ENCODE results near the gene ATP10A.

The ATP10A gene

DNA sequence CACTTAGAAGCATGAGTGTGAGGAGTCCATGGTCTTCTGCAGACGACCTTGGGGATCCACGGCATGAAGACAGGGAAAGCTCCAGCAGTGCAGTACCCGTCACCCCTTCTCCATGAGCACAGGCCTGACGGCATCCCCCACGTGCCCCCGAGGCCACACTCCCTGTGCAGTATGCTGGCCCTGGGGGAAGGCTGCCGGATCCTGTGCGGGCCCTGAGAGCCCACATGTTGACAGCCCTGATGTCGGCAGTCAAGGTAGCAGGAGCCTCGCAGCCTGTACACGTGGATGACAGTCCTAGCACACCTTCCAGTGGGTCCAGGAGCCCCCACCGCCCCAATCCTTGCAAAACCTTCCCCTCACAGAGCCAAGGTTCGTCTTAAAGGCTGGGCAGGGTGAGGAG, 195.3 kb downstream of the ATP10A start:
- peak overlapping the region; percentile 64 for H3K18ac ChIP-seq (ENCODE audit: low read length)
- no peaks in the 10 kb centered on the region for H3K9me3 ChIP-seq (ENCODE audit: insufficient read depth, low read depth, low read length)
- H2BK12ac ChIP-seq (ENCODE audit: low read length) = peak overlapping the region; percentile 90
- H4K91ac ChIP-seq (ENCODE audit: low read depth, low read length) = peak overlapping the region; percentile 86
- H2BK5ac ChIP-seq (ENCODE audit: low read depth, low read length, poor library complexity) = no peak overlapping the region
- H3K27me3 ChIP-seq (ENCODE audit: insufficient read depth, low read length) = no peaks in the 10 kb centered on the region
- peaks cover 16% of the 10 kb centered on the region for H3K79me1 ChIP-seq (ENCODE audit: low read length)
- peak overlapping the region; percentile 81 for H2AK5ac ChIP-seq (ENCODE audit: low read length)
- H3K79me2 ChIP-seq (ENCODE audit: control insufficient read depth, insufficient read depth, low read length, poor library complexity) = peaks cover 2% of the 10 kb centered on the region
- peaks cover 23 to 26% of the 10 kb centered on the region in 2 experiments for H3K4me1 ChIP-seq (ENCODE audit: control insufficient read depth in 1 of 2, insufficient read depth in 2 of 2, low read length in 2 of 2)
- no peaks in the 10 kb centered on the region for H3K36me3 ChIP-seq (ENCODE audit: control insufficient read depth in 1 of 2, insufficient read depth in 2 of 2, low read length in 2 of 2)
- no peak overlapping the region for H4K12ac ChIP-seq (ENCODE audit: low read depth, low read length)
- no peak overlapping the region for H3K27ac ChIP-seq (ENCODE audit: low read depth, low read length)
- H3K14ac ChIP-seq (ENCODE audit: low read length) = peak overlapping the region; percentile 45
- DNase-seq = peak; percentile 85 to 87
- no peak overlapping the region for H3K23ac ChIP-seq (ENCODE audit: low read length)
- H3K4me3 ChIP-seq (ENCODE audit: low read depth, low read length) = peak overlapping the region; percentile 29
- whole genome bisulfite sequencing (ENCODE audit: extremely low coverage, insufficient coverage, insufficient read length) = no CpG with 5 or more reads among the region's 13 CpGs
- peak overlapping the region; percentile 77 for H4K8ac ChIP-seq (ENCODE audit: low read depth, low read length)
- H3K9ac ChIP-seq (ENCODE audit: low read length) = no peak overlapping the region
- peak overlapping the region; percentile 23 for H3K4ac ChIP-seq (ENCODE audit: low read depth, low read length)
- H2AFZ ChIP-seq (ENCODE audit: insufficient read depth, low read length, poor library complexity) = no peak overlapping the region
- H2BK120ac ChIP-seq (ENCODE audit: insufficient read depth, low read length, poor library complexity) = peak overlapping the region; percentile 57
- no peak overlapping the region for H3K4me2 ChIP-seq (ENCODE audit: low read length)

DNA sequence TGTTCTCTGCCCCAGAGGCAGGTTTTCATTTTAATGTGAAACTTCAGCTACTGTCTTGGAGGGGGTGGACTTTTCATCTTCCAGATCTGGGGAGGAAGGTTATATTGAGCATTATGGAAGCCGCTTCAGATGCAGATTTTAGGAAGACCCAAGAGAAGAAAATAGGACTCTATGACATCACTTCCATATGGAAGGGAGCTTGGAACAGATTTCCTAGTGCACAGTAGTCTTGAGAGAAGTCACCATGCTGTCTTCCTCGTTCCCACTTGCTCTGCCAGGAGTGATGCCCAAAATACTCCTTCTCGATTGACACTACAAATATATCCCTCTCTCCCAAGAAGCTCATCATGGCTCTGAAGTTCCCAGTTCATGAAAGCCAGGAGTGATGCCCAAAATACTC, 197.2 kb downstream of the ATP10A start:
- Histone ChIP-seq H2BK12ac (ENCODE audit: low read length) (no peak overlapping the region), H2AK5ac (ENCODE audit: low read length) (no peak overlapping the region), H3K79me2 (ENCODE audit: control insufficient read depth, insufficient read depth, low read length, poor library complexity) (peaks cover 2% of the 10 kb centered on the region), H2BK120ac (ENCODE audit: insufficient read depth, low read length, poor library complexity) (no peak overlapping the region), H3K18ac (ENCODE audit: low read length) (no peak overlapping the region), H3K4me1 (ENCODE audit: control insufficient read depth in 1 of 2, insufficient read depth in 2 of 2, low read length in 2 of 2) (peaks cover 19 to 20% of the 10 kb centered on the region in 2 experiments), H4K91ac (ENCODE audit: low read depth, low read length) (no peak overlapping the region), H2BK5ac (ENCODE audit: low read depth, low read length, poor library complexity) (no peak overlapping the region), H3K9me3 (ENCODE audit: insufficient read depth, low read depth, low read length) (no peaks in the 10 kb centered on the region), H2AFZ (ENCODE audit: insufficient read depth, low read length, poor library complexity) (no peak overlapping the region), H4K8ac (ENCODE audit: low read depth, low read length) (no peak overlapping the region), H4K12ac (ENCODE audit: low read depth, low read length) (no peak overlapping the region), H3K27ac (ENCODE audit: low read depth, low read length) (no peak overlapping the region), H3K36me3 (ENCODE audit: control insufficient read depth in 1 of 2, insufficient read depth in 2 of 2, low read length in 2 of 2) (no peaks in the 10 kb centered on the region), H3K79me1 (ENCODE audit: low read length) (peaks cover 14% of the 10 kb centered on the region), H3K14ac (ENCODE audit: low read length) (no peak overlapping the region), H3K4me2 (ENCODE audit: low read length) (no peak overlapping the region), H3K23ac (ENCODE audit: low read length) (no peak overlapping the region), H3K9ac (ENCODE audit: low read length) (no peak overlapping the region), H3K4me3 (ENCODE audit: low read depth, low read length) (no peak overlapping the region), H3K27me3 (ENCODE audit: insufficient read depth, low read length) (no peaks in the 10 kb centered on the region), H3K4ac (ENCODE audit: low read depth, low read length) (no peak overlapping the region)
- DNase-seq = no peak
- no CpG with 5 or more reads among the region's 3 CpGs for WGBS (ENCODE audit: extremely low coverage, insufficient coverage, insufficient read length)

DNA sequence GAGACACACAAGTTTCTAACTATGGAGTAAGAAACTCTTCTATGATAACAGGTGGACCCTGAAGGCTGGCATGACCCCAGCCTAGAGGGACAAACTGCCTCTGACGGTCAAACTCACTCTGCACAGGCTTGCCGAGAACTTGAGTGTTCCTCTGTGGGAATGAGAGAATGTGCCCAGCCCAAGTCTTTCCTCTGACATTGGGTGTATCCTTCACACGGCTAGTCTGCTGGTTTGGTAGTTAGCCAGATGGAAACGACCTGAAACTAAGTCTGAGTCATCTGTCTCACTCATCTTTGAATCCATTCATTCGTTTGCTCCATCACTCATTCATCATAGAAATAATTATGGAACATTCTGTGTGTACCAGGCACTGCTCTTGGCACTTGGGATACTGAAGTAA, 198.4 kb downstream of the ATP10A start:
- Histone ChIP-seq H3K14ac (ENCODE audit: low read length) (no peak overlapping the region), H2BK120ac (ENCODE audit: insufficient read depth, low read length, poor library complexity) (no peak overlapping the region), H4K8ac (ENCODE audit: low read depth, low read length) (no peak overlapping the region), H3K4me3 (ENCODE audit: low read depth, low read length) (no peak overlapping the region), H2AFZ (ENCODE audit: insufficient read depth, low read length, poor library complexity) (no peak overlapping the region), H3K27me3 (ENCODE audit: insufficient read depth, low read length) (no peaks in the 10 kb centered on the region), H3K9ac (ENCODE audit: low read length) (no peak overlapping the region), H2BK12ac (ENCODE audit: low read length) (no peak overlapping the region), H3K4me2 (ENCODE audit: low read length) (no peak overlapping the region), H4K91ac (ENCODE audit: low read depth, low read length) (no peak overlapping the region), H3K27ac (ENCODE audit: low read depth, low read length) (no peak overlapping the region), H4K12ac (ENCODE audit: low read depth, low read length) (no peak overlapping the region), H3K9me3 (ENCODE audit: insufficient read depth, low read depth, low read length) (no peaks in the 10 kb centered on the region), H3K79me1 (ENCODE audit: low read length) (peaks cover 11% of the 10 kb centered on the region), H3K79me2 (ENCODE audit: control insufficient read depth, insufficient read depth, low read length, poor library complexity) (peaks cover 2% of the 10 kb centered on the region), H3K18ac (ENCODE audit: low read length) (no peak overlapping the region), H2BK5ac (ENCODE audit: low read depth, low read length, poor library complexity) (no peak overlapping the region), H3K4ac (ENCODE audit: low read depth, low read length) (no peak overlapping the region), H2AK5ac (ENCODE audit: low read length) (no peak overlapping the region), H3K36me3 (ENCODE audit: control insufficient read depth in 1 of 2, insufficient read depth in 2 of 2, low read length in 2 of 2) (no peaks in the 10 kb centered on the region), H3K4me1 (ENCODE audit: control insufficient read depth in 1 of 2, insufficient read depth in 2 of 2, low read length in 2 of 2) (peaks cover 16 to 17% of the 10 kb centered on the region in 2 experiments), H3K23ac (ENCODE audit: low read length) (no peak overlapping the region)
- DNase-seq = no peak
- WGBS (ENCODE audit: extremely low coverage, insufficient coverage, insufficient read length) = no CpG with 5 or more reads among the region's 5 CpGs

DNA sequence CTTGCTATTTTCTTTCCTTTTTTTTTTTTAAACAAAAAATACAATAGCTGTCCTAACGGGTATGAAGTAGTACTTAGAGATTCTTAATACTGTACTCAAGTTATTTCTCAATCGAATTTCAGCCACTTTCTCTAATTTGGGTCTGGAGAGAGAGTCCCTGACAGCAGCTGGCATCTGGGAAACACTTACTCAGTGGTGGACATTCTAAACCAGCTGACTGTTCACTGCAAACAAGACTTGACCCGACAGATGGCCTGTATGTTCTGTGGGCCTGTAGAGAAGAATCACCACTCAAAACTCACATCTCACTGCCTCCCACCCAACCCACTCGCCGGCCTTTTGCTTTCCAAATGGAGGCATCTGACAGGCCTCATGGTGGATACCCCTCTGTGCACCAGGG, 199.6 kb downstream of the ATP10A start:
- H3K14ac ChIP-seq (ENCODE audit: low read length) = no peak overlapping the region
- H2BK12ac ChIP-seq (ENCODE audit: low read length) = no peak overlapping the region
- WGBS (ENCODE audit: extremely low coverage, insufficient coverage, insufficient read length) = no CpG with 5 or more reads among the region's 5 CpGs
- no peaks in the 10 kb centered on the region for H3K27me3 ChIP-seq (ENCODE audit: insufficient read depth, low read length)
- H2BK120ac ChIP-seq (ENCODE audit: insufficient read depth, low read length, poor library complexity) = no peak overlapping the region
- H3K4me2 ChIP-seq (ENCODE audit: low read length) = no peak overlapping the region
- H3K18ac ChIP-seq (ENCODE audit: low read length) = no peak overlapping the region
- peaks cover 7% of the 10 kb centered on the region for H3K79me1 ChIP-seq (ENCODE audit: low read length)
- no peak overlapping the region for H4K91ac ChIP-seq (ENCODE audit: low read depth, low read length)
- no peak for DNase-seq
- no peak overlapping the region for H4K12ac ChIP-seq (ENCODE audit: low read depth, low read length)
- no peak overlapping the region for H4K8ac ChIP-seq (ENCODE audit: low read depth, low read length)
- H3K9me3 ChIP-seq (ENCODE audit: insufficient read depth, low read depth, low read length) = no peaks in the 10 kb centered on the region
- H3K23ac ChIP-seq (ENCODE audit: low read length) = no peak overlapping the region
- H2BK5ac ChIP-seq (ENCODE audit: low read depth, low read length, poor library complexity) = no peak overlapping the region
- peaks cover 6 to 7% of the 10 kb centered on the region in 2 experiments for H3K4me1 ChIP-seq (ENCODE audit: control insufficient read depth in 1 of 2, insufficient read depth in 2 of 2, low read length in 2 of 2)
- H3K27ac ChIP-seq (ENCODE audit: low read depth, low read length) = no peak overlapping the region
- no peak overlapping the region for H2AK5ac ChIP-seq (ENCODE audit: low read length)
- H3K79me2 ChIP-seq (ENCODE audit: control insufficient read depth, insufficient read depth, low read length, poor library complexity) = peaks cover 2% of the 10 kb centered on the region
- H2AFZ ChIP-seq (ENCODE audit: insufficient read depth, low read length, poor library complexity) = no peak overlapping the region
- no peak overlapping the region for H3K9ac ChIP-seq (ENCODE audit: low read length)
- no peak overlapping the region for H3K4me3 ChIP-seq (ENCODE audit: low read depth, low read length)
- no peak overlapping the region for H3K4ac ChIP-seq (ENCODE audit: low read depth, low read length)
- no peaks in the 10 kb centered on the region for H3K36me3 ChIP-seq (ENCODE audit: control insufficient read depth in 1 of 2, insufficient read depth in 2 of 2, low read length in 2 of 2)
